Measurements from ENCODE around the gene PRSS1. TPM values are rescaled to one million over a fixed set of nuclear protein-coding genes. Genes with fewer than 3 reads are reported as not detected.
"Not testable (repeated sequence)": the region's sequence is repeated elsewhere in the genome, so short reads cannot be mapped to it uniquely, and the experiment has no call there.

PRSS1 gene
- total RNA-seq, 6 experiments from 2014 or later = not detected

DNA sequence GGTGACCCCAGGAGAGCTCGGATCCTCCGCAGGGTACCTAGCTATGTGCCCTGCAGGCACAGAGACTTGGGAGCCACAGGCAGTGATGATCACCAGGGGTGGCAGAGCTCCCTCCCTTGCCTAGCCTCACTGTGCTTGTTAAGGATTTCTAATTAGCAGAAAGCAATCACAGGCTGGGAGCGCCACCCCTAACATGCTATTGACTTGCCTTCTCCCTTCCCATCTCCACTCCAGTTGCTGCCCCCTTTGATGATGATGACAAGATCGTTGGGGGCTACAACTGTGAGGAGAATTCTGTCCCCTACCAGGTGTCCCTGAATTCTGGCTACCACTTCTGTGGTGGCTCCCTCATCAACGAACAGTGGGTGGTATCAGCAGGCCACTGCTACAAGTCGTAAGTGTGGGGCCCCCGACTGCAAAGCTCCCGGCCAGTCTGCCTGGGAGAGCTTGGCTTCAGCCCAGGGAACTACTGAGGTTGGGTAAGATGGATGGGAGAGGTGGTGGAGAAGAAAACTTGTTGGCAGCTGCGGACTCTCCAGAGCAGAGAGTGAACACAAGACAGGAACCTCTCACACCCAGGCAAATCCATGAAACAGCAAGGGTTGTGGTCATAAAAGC lies 1.2 kb downstream of the PRSS1 start:
- no peak overlapping the region for H3K4me3 Mint-ChIP-seq
- H3K27me3 Mint-ChIP-seq (ENCODE audit: insufficient read depth) = peaks cover 26% of the 10 kb centered on the region
- DNase-seq = no peak
- TF ChIP-seq, protein P1, sequence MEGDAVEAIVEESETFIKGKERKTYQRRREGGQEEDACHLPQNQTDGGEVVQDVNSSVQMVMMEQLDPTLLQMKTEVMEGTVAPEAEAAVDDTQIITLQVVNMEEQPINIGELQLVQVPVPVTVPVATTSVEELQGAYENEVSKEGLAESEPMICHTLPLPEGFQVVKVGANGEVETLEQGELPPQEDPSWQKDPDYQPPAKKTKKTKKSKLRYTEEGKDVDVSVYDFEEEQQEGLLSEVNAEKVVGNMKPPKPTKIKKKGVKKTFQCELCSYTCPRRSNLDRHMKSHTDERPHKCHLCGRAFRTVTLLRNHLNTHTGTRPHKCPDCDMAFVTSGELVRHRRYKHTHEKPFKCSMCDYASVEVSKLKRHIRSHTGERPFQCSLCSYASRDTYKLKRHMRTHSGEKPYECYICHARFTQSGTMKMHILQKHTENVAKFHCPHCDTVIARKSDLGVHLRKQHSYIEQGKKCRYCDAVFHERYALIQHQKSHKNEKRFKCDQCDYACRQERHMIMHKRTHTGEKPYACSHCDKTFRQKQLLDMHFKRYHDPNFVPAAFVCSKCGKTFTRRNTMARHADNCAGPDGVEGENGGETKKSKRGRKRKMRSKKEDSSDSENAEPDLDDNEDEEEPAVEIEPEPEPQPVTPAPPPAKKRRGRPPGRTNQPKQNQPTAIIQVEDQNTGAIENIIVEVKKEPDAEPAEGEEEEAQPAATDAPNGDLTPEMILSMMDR (IDR thresholded peaks at IDR 0.05) = no peak
- H3K4me1 Mint-ChIP-seq (ENCODE audit: low read depth) = no peaks in the 10 kb centered on the region
- H3K9me3 Mint-ChIP-seq = no peaks in the 10 kb centered on the region
- no peak overlapping the region for H3K27ac Mint-ChIP-seq
- no peaks in the 10 kb centered on the region for H3K36me3 Mint-ChIP-seq (ENCODE audit: low read depth)

DNA sequence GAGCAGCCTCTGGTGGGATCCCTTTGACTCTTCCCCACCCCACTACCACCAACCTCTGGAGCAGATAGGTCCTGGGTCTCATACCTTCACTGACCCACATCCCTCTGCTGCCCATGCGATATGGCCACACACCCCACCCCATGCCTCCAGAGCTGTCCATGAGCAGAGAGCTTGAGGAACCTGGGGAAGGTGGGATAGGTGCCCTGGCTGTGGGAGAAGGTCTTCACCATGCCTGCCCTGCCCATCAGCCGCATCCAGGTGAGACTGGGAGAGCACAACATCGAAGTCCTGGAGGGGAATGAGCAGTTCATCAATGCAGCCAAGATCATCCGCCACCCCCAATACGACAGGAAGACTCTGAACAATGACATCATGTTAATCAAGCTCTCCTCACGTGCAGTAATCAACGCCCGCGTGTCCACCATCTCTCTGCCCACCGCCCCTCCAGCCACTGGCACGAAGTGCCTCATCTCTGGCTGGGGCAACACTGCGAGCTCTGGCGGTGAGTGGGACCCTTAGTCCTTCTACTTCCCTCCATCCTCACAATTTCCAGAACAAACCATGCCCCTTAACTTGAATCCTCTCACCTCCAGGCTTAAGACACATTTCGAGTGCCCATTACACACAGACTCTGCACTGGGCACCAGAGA lies 2.4 kb downstream of the PRSS1 start:
- H3K4me1 Mint-ChIP-seq (ENCODE audit: low read depth); H3K4me3 Mint-ChIP-seq; H3K36me3 Mint-ChIP-seq (ENCODE audit: low read depth); H3K9me3 Mint-ChIP-seq; DNase-seq; H3K27ac Mint-ChIP-seq: not testable (repeated sequence)
- peaks cover 26% of the 10 kb centered on the region for H3K27me3 Mint-ChIP-seq (ENCODE audit: insufficient read depth)

DNA sequence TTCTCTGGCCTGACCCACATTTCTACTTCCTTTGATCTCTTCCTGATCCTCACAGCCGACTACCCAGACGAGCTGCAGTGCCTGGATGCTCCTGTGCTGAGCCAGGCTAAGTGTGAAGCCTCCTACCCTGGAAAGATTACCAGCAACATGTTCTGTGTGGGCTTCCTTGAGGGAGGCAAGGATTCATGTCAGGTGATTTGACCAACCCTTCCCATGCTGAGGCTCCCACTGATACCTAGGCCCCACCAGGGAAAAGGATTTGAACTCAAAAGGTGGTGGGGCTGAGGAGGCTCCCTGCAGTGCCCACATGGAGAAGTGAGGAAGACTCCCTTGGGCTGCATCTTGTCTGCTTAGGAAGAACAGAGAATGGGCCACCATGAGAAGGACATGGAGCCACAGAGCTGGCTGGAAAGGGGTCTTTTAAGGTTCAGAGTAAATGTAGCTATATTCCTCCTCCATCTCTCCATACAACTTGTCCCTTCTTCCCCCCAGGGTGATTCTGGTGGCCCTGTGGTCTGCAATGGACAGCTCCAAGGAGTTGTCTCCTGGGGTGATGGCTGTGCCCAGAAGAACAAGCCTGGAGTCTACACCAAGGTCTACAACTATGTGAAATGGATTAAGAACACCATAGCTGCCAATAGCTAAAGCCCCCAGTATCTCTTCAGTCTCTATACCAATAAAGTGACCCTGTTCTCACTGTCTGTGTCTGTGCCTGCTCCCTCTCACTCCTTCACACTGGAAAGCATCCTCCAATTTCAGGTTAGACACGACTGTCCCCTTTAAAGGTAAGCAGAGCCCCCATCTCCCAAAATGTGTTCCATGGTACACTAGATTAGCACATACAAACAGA lies 3.3 kb downstream of the PRSS1 start:
- H3K4me3 Mint-ChIP-seq = no peak overlapping the region
- no peaks in the 10 kb centered on the region for H3K36me3 Mint-ChIP-seq (ENCODE audit: low read depth)
- no peak overlapping the region for H3K27ac Mint-ChIP-seq
- DNase-seq = no peak
- no peaks in the 10 kb centered on the region for H3K9me3 Mint-ChIP-seq
- no peaks in the 10 kb centered on the region for H3K4me1 Mint-ChIP-seq (ENCODE audit: low read depth)
- H3K27me3 Mint-ChIP-seq (ENCODE audit: insufficient read depth) = peaks cover 28% of the 10 kb centered on the region
- TF ChIP-seq, protein P1 (IDR thresholded peaks at IDR 0.05) = no peak

DNA sequence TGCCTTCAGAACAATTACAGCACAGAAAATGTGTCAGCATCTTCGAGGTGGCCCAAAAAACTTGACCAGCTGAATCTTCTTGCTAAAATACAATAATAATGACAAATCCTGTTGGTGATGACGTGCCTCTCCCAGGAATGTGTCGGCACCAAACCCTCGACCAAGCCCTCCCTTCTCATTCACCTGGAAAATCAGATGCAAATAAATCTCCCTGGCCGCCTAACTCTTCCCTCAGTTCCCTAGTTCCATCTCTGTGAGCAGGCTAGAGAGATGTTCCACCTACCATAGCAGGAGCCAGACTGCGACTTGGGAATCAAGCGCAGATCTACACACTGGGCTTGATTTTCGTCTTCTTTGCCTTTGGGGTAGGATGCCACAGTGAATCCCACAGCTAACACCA lies 4.1 kb downstream of the PRSS1 start:
- H3K4me1 Mint-ChIP-seq (ENCODE audit: low read depth) = no peaks in the 10 kb centered on the region
- peaks cover 28% of the 10 kb centered on the region for H3K27me3 Mint-ChIP-seq (ENCODE audit: insufficient read depth)
- no peaks in the 10 kb centered on the region for H3K9me3 Mint-ChIP-seq
- TF ChIP-seq, protein P1 (IDR thresholded peaks at IDR 0.05) = no peak
- H3K27ac Mint-ChIP-seq = no peak overlapping the region
- DNase-seq = no peak
- H3K36me3 Mint-ChIP-seq (ENCODE audit: low read depth) = no peaks in the 10 kb centered on the region
- no peak overlapping the region for H3K4me3 Mint-ChIP-seq

DNA sequence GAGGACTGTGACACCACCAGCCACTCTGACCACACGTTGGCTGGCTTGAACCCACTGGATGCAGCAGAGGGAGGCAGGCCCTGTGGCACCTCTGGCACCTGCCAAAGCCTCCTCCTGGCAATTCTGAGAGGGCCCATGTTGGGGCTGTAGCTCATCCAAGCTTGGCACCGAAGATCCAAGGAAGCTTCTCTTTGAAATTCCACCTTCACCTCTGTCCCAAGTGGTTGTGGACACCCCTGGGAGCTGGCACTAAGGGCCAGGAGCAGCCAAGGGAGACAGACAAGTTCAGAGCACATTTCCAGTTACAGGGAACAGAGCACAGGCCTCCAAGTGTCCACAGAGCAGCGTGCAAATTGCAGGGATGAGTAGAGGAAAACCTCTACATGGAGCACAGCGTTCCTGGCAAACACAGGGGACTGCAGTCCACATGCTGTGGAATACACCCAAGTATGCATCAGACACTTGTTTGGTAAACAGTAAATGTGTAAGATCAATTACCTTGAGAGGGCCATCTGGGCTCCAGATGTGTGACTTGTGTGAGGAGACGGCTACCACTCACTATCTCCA lies 4.7 kb downstream of the PRSS1 start:
- not testable (repeated sequence) for H3K4me1 Mint-ChIP-seq (ENCODE audit: low read depth); H3K36me3 Mint-ChIP-seq (ENCODE audit: low read depth); H3K27ac Mint-ChIP-seq; H3K4me3 Mint-ChIP-seq; H3K9me3 Mint-ChIP-seq; DNase-seq
- peaks cover 31% of the 10 kb centered on the region for H3K27me3 Mint-ChIP-seq (ENCODE audit: insufficient read depth)

DNA sequence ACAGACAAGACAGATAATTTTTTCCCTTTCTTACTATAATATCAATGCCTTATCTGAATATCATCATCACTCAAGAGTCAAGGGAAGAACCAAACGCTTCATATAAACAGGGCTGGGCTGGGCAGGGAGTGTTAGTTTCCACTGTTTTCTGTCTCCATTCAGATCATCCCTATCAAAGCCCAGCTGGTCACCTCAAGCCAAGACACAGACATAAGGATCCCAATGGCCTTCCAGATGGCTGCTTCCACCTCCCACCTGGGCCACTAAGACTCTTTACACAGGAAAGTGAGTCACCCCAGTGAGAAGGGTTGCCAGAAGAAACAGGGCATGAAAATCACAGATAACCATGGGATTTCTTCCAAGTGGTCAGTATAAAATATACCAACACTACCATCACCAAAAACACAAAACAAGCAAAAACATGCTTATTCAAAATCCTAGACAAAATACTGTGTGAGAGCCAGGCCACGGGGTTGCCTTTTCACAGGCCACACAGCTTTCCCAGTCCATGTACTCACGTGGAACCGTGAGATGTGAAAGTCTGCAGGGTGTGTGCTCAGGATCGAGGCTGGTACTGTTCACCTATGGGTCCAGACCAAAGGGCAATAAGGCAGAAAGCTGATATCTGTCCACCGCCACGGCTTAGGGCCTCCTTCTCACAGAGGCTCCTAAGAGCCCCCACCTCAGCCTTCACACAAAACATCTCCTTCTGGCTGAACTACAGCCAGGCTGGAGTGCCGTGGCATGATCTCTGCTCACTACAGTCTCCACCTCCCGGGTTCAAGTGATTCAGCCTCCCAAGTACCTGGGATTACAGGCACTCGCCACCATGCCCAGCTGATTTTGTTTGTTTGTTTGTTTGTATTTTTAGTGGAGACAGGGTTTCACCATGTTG lies 5.7 kb downstream of the PRSS1 start:
- TF ChIP-seq, protein P1 (IDR thresholded peaks at IDR 0.05) = no peak
- H3K9me3 Mint-ChIP-seq = no peaks in the 10 kb centered on the region
- DNase-seq = no peak
- H3K4me1 Mint-ChIP-seq (ENCODE audit: low read depth) = no peaks in the 10 kb centered on the region
- H3K4me3 Mint-ChIP-seq = no peak overlapping the region
- H3K36me3 Mint-ChIP-seq (ENCODE audit: low read depth) = no peaks in the 10 kb centered on the region
- H3K27ac Mint-ChIP-seq = no peak overlapping the region
- peaks cover 32% of the 10 kb centered on the region for H3K27me3 Mint-ChIP-seq (ENCODE audit: insufficient read depth)

DNA sequence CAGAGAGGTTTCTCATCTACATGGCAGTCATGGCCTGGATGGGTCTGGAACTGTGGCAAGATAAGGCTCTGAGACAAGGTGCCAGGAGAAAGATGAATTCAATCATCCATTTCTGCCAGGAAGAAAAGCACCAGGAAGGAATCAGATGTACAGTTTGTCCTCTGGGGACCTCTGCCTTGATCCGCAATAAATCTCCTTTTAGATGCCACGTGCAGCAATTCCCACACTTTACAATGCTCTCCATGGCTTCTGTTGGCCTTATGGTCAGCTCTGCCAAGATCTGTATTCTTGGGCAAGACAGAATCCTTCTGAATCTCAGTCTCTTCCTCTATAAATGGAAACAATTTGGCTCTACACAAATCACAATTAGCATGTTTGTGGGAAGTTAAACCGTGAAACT lies 9.0 kb downstream of the PRSS1 start:
- H3K4me1 Mint-ChIP-seq (ENCODE audit: low read depth); H3K36me3 Mint-ChIP-seq (ENCODE audit: low read depth); H3K4me3 Mint-ChIP-seq; H3K9me3 Mint-ChIP-seq; H3K27ac Mint-ChIP-seq; DNase-seq: not testable (repeated sequence)
- peaks cover 34% of the 10 kb centered on the region for H3K27me3 Mint-ChIP-seq (ENCODE audit: insufficient read depth)
